ENCODE data around the gene AP5Z1. TPM values are rescaled to one million over a fixed set of nuclear protein-coding genes. Genes with fewer than 3 reads are reported as not detected.

The AP5Z1 gene
- total RNA-seq, 2 donors from 2014 or later = 31.0 to 34.7 TPM

- peaks cover 58% of the 10 kb centered on the region for H3K36me3 ChIP-seq (ENCODE audit: control insufficient read depth, insufficient read depth, low read length)
- no peaks in the 10 kb centered on the region for H3K27me3 ChIP-seq (ENCODE audit: control insufficient read depth, insufficient read depth, low read length, poor library complexity, severe bottlenecking)
- Mint-ChIP-seq H3K27me3 (ENCODE audit: insufficient read depth) (no peaks in the 10 kb centered on the region), H3K27ac (no peak overlapping the region), H3K4me1 (no peaks in the 10 kb centered on the region), H3K36me3 (ENCODE audit: low read depth) (peaks cover 29% of the 10 kb centered on the region), H3K9me3 (no peaks in the 10 kb centered on the region), H3K4me3 (no peak overlapping the region)
- no peak overlapping the region for H3K27ac ChIP-seq (ENCODE audit: low read depth, low read length)
- 94 to 98% methylated on average over 12 to 24 of the region's 24 CpGs for WGBS, 2 experiments (ENCODE audit: insufficient coverage in 1 of 2, insufficient read length in 1 of 2)
- no peak for DNase-seq
- no peak overlapping the region for H3K4me3 ChIP-seq (ENCODE audit: low read length)
- no peaks in the 10 kb centered on the region for H3K4me1 ChIP-seq (ENCODE audit: control insufficient read depth, insufficient read depth, low read length)
- no peak overlapping the region for H3K9ac ChIP-seq (ENCODE audit: extremely low read depth, low read length, poor library complexity, severe bottlenecking)
- no peaks in the 10 kb centered on the region for H3K9me3 ChIP-seq (ENCODE audit: control insufficient read depth, low read length)
- TF ChIP-seq, protein P1, sequence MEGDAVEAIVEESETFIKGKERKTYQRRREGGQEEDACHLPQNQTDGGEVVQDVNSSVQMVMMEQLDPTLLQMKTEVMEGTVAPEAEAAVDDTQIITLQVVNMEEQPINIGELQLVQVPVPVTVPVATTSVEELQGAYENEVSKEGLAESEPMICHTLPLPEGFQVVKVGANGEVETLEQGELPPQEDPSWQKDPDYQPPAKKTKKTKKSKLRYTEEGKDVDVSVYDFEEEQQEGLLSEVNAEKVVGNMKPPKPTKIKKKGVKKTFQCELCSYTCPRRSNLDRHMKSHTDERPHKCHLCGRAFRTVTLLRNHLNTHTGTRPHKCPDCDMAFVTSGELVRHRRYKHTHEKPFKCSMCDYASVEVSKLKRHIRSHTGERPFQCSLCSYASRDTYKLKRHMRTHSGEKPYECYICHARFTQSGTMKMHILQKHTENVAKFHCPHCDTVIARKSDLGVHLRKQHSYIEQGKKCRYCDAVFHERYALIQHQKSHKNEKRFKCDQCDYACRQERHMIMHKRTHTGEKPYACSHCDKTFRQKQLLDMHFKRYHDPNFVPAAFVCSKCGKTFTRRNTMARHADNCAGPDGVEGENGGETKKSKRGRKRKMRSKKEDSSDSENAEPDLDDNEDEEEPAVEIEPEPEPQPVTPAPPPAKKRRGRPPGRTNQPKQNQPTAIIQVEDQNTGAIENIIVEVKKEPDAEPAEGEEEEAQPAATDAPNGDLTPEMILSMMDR (conservative IDR thresholded peaks at IDR 0.05) = no peak
Measured at GRCh38 chr7:4755045-4755444, 20.4 kb upstream of the AP5Z1 start.

GRCh38 chr7:4758111-4758510 is 17.3 kb upstream of the AP5Z1 start:
- Mint-ChIP-seq H3K27ac (no peak overlapping the region), H3K9me3 (no peaks in the 10 kb centered on the region), H3K27me3 (ENCODE audit: insufficient read depth) (no peaks in the 10 kb centered on the region), H3K4me3 (no peak overlapping the region), H3K4me1 (no peaks in the 10 kb centered on the region), H3K36me3 (ENCODE audit: low read depth) (peaks cover 45% of the 10 kb centered on the region)
- Histone ChIP-seq H3K36me3 (ENCODE audit: control insufficient read depth, insufficient read depth, low read length) (peaks cover 75% of the 10 kb centered on the region), H3K4me3 (ENCODE audit: low read length) (no peak overlapping the region), H3K4me1 (ENCODE audit: control insufficient read depth, insufficient read depth, low read length) (no peaks in the 10 kb centered on the region), H3K27me3 (ENCODE audit: control insufficient read depth, insufficient read depth, low read length, poor library complexity, severe bottlenecking) (no peaks in the 10 kb centered on the region), H3K9me3 (ENCODE audit: control insufficient read depth, low read length) (no peaks in the 10 kb centered on the region), H3K27ac (ENCODE audit: low read depth, low read length) (no peak overlapping the region), H3K9ac (ENCODE audit: extremely low read depth, low read length, poor library complexity, severe bottlenecking) (no peak overlapping the region)
- WGBS, 2 experiments (ENCODE audit: insufficient coverage in 1 of 2, insufficient read length in 1 of 2) = 92 to 96% methylated on average over 19 of the region's 19 CpGs
- no peak for DNase-seq
- TF ChIP-seq, protein P1 (conservative IDR thresholded peaks at IDR 0.05) = no peak

DNA sequence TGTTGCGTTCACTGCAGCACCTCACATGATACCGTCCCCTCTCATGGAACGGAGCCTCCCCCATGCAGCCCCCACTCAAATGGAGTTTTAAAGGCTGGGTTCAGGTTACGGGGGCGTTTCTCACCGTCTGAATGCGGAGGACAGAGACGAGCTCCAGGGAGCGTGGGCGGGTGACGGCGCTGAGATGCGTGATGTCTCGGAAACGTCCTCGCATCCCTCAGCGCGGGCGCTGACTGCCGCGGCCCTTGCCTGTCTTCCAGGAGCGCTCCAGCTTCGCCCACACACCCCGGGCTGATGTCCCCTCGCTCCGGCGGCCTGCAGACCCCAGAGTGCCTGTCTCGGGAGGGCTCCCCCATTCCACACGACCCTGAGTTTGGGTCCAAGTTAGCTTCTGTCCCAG is 16.6 kb upstream of the AP5Z1 start:
- no peaks in the 10 kb centered on the region for H3K9me3 ChIP-seq (ENCODE audit: control insufficient read depth, low read length)
- H3K4me1 ChIP-seq (ENCODE audit: control insufficient read depth, insufficient read depth, low read length) = no peaks in the 10 kb centered on the region
- 94 to 97% methylated on average over 29 of the region's 29 CpGs for WGBS, 2 experiments (ENCODE audit: insufficient coverage in 1 of 2, insufficient read length in 1 of 2)
- Mint-ChIP-seq H3K27me3 (ENCODE audit: insufficient read depth) (no peaks in the 10 kb centered on the region), H3K27ac (no peak overlapping the region), H3K4me1 (no peaks in the 10 kb centered on the region), H3K9me3 (no peaks in the 10 kb centered on the region), H3K4me3 (no peak overlapping the region), H3K36me3 (ENCODE audit: low read depth) (peaks cover 48% of the 10 kb centered on the region)
- H3K27me3 ChIP-seq (ENCODE audit: control insufficient read depth, insufficient read depth, low read length, poor library complexity, severe bottlenecking) = no peaks in the 10 kb centered on the region
- TF ChIP-seq, protein P1 (conservative IDR thresholded peaks at IDR 0.05) = no peak
- no peak overlapping the region for H3K4me3 ChIP-seq (ENCODE audit: low read length)
- peaks cover 76% of the 10 kb centered on the region for H3K36me3 ChIP-seq (ENCODE audit: control insufficient read depth, insufficient read depth, low read length)
- DNase-seq = no peak
- H3K27ac ChIP-seq (ENCODE audit: low read depth, low read length) = no peak overlapping the region
- H3K9ac ChIP-seq (ENCODE audit: extremely low read depth, low read length, poor library complexity, severe bottlenecking) = no peak overlapping the region
